Peyer's patch (tissue), 4 donors: ENCODE measurements around the gene GRIK4.

ENCODE experiments used
- POLR2A ChIP-seq, 2 donors: fragments of 450-650 bp; IDR thresholded peaks; one replicate each; pipeline ENCODE4 v1.5.1; 2017; ENCODE audit warnings: antibody characterized with exemption in 2 of 2, mild to moderate bottlenecking in 2 of 2, moderate library complexity in 2 of 2
- TF ChIP-seq, protein P1 (sequence below), 6 experiments: fragments of 450-650 bp in 4 of 6; fragments of 200-600 bp in 2 of 6; sonication (generic) in 1 of 6; IDR thresholded peaks; one replicate each; pipeline ENCODE4 v1.5.1; 2017 to 2019; ENCODE audit warnings: antibody characterized with exemption in 6 of 6, mild to moderate bottlenecking in 3 of 6, moderate library complexity in 1 of 6

DNA sequence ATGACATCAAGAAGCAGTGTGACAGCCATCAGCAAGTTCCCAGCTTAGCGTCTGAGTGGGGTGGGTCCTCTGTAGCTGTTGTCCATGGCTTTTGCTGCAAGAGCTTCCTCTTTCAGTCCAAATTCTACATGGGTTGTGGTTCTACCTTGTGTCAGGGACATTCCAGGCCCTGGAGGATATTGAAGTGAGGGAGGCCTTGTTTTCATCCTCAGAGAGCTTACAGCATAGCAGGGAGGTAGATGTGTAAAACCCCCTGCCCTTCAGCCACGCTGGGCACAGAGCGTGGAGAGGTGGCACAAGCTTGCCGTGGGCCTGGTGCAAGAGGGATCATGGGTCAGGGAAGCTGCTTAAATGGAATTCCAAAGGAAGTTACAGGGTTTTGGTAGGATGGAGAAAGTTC, 93.9 kb downstream of the GRIK4 start:
- TF ChIP-seq, protein P1, sequence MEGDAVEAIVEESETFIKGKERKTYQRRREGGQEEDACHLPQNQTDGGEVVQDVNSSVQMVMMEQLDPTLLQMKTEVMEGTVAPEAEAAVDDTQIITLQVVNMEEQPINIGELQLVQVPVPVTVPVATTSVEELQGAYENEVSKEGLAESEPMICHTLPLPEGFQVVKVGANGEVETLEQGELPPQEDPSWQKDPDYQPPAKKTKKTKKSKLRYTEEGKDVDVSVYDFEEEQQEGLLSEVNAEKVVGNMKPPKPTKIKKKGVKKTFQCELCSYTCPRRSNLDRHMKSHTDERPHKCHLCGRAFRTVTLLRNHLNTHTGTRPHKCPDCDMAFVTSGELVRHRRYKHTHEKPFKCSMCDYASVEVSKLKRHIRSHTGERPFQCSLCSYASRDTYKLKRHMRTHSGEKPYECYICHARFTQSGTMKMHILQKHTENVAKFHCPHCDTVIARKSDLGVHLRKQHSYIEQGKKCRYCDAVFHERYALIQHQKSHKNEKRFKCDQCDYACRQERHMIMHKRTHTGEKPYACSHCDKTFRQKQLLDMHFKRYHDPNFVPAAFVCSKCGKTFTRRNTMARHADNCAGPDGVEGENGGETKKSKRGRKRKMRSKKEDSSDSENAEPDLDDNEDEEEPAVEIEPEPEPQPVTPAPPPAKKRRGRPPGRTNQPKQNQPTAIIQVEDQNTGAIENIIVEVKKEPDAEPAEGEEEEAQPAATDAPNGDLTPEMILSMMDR (IDR thresholded peaks at IDR 0.05) = no peak
- no peak for TF ChIP-seq POLR2A (IDR thresholded peaks at IDR 0.05)
